ENCODE data around the gene CSRNP3.

The CSRNP3 gene, protein sequence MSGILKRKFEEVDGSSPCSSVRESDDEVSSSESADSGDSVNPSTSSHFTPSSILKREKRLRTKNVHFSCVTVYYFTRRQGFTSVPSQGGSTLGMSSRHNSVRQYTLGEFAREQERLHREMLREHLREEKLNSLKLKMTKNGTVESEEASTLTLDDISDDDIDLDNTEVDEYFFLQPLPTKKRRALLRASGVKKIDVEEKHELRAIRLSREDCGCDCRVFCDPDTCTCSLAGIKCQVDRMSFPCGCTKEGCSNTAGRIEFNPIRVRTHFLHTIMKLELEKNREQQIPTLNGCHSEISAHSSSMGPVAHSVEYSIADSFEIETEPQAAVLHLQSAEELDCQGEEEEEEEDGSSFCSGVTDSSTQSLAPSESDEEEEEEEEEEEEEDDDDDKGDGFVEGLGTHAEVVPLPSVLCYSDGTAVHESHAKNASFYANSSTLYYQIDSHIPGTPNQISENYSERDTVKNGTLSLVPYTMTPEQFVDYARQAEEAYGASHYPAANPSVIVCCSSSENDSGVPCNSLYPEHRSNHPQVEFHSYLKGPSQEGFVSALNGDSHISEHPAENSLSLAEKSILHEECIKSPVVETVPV

DNA sequence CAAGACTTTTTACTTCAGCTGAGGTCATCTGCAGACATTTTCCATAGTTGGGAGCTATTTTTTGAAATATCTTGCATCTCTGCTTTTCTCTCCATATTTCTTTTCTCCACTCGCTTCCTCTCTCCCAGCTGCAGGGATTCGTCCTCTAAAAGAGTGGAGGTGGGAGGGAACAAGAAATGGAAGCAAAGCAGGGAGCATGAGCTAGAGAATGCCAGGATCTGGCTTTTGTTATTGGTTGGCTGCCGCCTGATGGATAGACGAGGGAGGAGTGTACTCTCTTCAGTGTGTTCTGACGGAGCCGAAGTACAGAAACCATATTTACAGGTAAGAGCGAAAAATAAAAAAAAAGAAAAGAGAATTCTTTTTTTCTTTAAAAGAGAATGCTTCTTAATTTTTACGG lies at the start of gene CSRNP3:
Gene CSRNP3 (plus strand): TSS at position 282 of the 400 bp plus-strand sequence. CDS start 125,368 bp downstream, outside the sequence.
- Histone ChIP-seq H3K36me3 (ENCODE audit: insufficient read depth, low read length) (no peaks in the 10 kb centered on the region), H3K4me2 (ENCODE audit: low read depth, low read length, poor library complexity, severe bottlenecking) (peak within 1 kb of the TSS; percentile 54), H3K4me1 (ENCODE audit: insufficient read depth, low read length, poor library complexity, severe bottlenecking) (peaks cover 49% of the 10 kb centered on the region), H3K79me2 (ENCODE audit: insufficient read depth, low read length) (no peaks in the 10 kb centered on the region), H3K9me2 (replicated peaks; ENCODE audit: low read depth, low read length) (no peaks in the 10 kb centered on the region), H3K9ac (ENCODE audit: low read depth, low read length, poor library complexity, severe bottlenecking) (no peak within 1 kb of the TSS), H3K27me3 (ENCODE audit: insufficient read depth, low read length, poor library complexity, severe bottlenecking) (no peaks in the 10 kb centered on the region), H3K9me3 (ENCODE audit: insufficient read depth, low read depth, low read length) (no peaks in the 10 kb centered on the region), H2AFZ (ENCODE audit: low read length) (no peak within 1 kb of the TSS), H3K4me3 (ENCODE audit: low read length, poor library complexity, severe bottlenecking) (no peak within 1 kb of the TSS), H4K20me1 (ENCODE audit: insufficient read depth, low read length, poor library complexity, severe bottlenecking) (no peaks in the 10 kb centered on the region), H3F3A (ENCODE audit: low read depth) (peaks cover 4% of the 10 kb centered on the region; the same call in 1 of the 2 replicates)
- no peak for TF ChIP-seq EZH2phosphoT487 (IDR thresholded peaks at IDR 0.05; ENCODE audit: borderline replicate concordance)
- TF ChIP-seq, protein P1, sequence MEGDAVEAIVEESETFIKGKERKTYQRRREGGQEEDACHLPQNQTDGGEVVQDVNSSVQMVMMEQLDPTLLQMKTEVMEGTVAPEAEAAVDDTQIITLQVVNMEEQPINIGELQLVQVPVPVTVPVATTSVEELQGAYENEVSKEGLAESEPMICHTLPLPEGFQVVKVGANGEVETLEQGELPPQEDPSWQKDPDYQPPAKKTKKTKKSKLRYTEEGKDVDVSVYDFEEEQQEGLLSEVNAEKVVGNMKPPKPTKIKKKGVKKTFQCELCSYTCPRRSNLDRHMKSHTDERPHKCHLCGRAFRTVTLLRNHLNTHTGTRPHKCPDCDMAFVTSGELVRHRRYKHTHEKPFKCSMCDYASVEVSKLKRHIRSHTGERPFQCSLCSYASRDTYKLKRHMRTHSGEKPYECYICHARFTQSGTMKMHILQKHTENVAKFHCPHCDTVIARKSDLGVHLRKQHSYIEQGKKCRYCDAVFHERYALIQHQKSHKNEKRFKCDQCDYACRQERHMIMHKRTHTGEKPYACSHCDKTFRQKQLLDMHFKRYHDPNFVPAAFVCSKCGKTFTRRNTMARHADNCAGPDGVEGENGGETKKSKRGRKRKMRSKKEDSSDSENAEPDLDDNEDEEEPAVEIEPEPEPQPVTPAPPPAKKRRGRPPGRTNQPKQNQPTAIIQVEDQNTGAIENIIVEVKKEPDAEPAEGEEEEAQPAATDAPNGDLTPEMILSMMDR (conservative IDR thresholded peaks at IDR 0.05; ENCODE audit: low read length) = no peak

DNA sequence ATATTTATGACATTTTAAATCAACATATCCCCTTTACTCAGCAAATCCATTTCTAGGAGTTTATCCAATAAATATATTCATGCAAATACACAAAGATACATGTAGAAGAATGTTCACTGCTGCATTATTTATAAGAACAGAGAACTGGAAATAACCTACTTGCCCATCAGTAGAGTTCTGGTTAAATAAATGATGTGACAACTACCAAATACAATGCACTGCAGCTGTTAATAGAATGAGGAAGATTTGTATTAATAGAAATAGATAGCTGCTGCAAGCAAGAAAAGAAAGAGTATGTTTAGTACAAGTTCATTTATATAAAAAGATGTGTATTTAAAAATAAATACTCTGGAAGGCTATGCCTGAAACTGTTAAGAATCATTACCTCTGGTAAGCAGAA lies 49.3 kb upstream of the CSRNP3 start:
- H3K79me2 ChIP-seq (ENCODE audit: insufficient read depth, low read length) = no peaks in the 10 kb centered on the region
- H4K20me1 ChIP-seq (ENCODE audit: insufficient read depth, low read length, poor library complexity, severe bottlenecking) = no peaks in the 10 kb centered on the region
- no peak overlapping the region for H2AFZ ChIP-seq (ENCODE audit: low read length)
- no peak overlapping the region for H3K4me2 ChIP-seq (ENCODE audit: low read depth, low read length, poor library complexity, severe bottlenecking)
- no peaks in the 10 kb centered on the region for H3F3A ChIP-seq (ENCODE audit: low read depth)
- no peaks in the 10 kb centered on the region for H3K4me1 ChIP-seq (ENCODE audit: insufficient read depth, low read length, poor library complexity, severe bottlenecking)
- no peaks in the 10 kb centered on the region for H3K27me3 ChIP-seq (ENCODE audit: insufficient read depth, low read length, poor library complexity, severe bottlenecking)
- no peak overlapping the region for H3K4me3 ChIP-seq (ENCODE audit: low read length, poor library complexity, severe bottlenecking)
- peaks cover 17% of the 10 kb centered on the region; the same call in 1 of the 2 replicates for H3K9me3 ChIP-seq (ENCODE audit: insufficient read depth, low read depth, low read length)
- no peak overlapping the region for H3K9ac ChIP-seq (ENCODE audit: low read depth, low read length, poor library complexity, severe bottlenecking)
- no peaks in the 10 kb centered on the region for H3K36me3 ChIP-seq (ENCODE audit: insufficient read depth, low read length)
- TF ChIP-seq, protein P1 (conservative IDR thresholded peaks at IDR 0.05; ENCODE audit: low read length) = no peak
- no peak for TF ChIP-seq EZH2phosphoT487 (IDR thresholded peaks at IDR 0.05; ENCODE audit: borderline replicate concordance)
- H3K9me2 ChIP-seq (replicated peaks; ENCODE audit: low read depth, low read length) = no peaks in the 10 kb centered on the region

DNA sequence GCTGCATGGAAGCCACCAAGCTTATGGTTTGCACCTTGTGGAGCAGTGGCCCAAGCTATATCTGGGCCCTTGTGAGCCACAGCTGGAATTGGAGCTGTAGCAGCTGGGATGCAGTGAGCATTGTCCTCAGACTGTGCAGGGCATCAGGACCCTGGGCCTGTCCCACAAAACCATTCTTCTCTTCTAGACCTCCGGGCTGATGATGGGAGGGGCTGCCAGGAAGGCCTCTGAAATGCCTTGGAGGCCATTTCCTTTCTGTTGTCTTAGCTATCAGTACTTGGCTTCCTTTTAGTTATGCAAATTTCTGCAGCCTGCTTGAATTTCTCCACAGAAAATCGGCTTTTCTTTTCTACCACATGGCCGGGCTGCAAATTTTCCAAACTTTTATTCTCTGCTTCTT lies 46.4 kb upstream of the CSRNP3 start:
- Histone ChIP-seq H3K9me2 (replicated peaks; ENCODE audit: low read depth, low read length) (no peaks in the 10 kb centered on the region), H2AFZ (ENCODE audit: low read length) (no peak overlapping the region), H3F3A (ENCODE audit: low read depth) (no peaks in the 10 kb centered on the region), H3K9ac (ENCODE audit: low read depth, low read length, poor library complexity, severe bottlenecking) (no peak overlapping the region), H3K4me3 (ENCODE audit: low read length, poor library complexity, severe bottlenecking) (no peak overlapping the region), H3K36me3 (ENCODE audit: insufficient read depth, low read length) (no peaks in the 10 kb centered on the region), H3K9me3 (ENCODE audit: insufficient read depth, low read depth, low read length) (peaks cover 13% of the 10 kb centered on the region; the same call in 1 of the 2 replicates), H3K4me2 (ENCODE audit: low read depth, low read length, poor library complexity, severe bottlenecking) (no peak overlapping the region), H4K20me1 (ENCODE audit: insufficient read depth, low read length, poor library complexity, severe bottlenecking) (no peaks in the 10 kb centered on the region), H3K4me1 (ENCODE audit: insufficient read depth, low read length, poor library complexity, severe bottlenecking) (no peaks in the 10 kb centered on the region), H3K27me3 (ENCODE audit: insufficient read depth, low read length, poor library complexity, severe bottlenecking) (no peaks in the 10 kb centered on the region), H3K79me2 (ENCODE audit: insufficient read depth, low read length) (no peaks in the 10 kb centered on the region)
- TF ChIP-seq EZH2phosphoT487 (IDR thresholded peaks at IDR 0.05; ENCODE audit: borderline replicate concordance) = no peak
- TF ChIP-seq, protein P1 (conservative IDR thresholded peaks at IDR 0.05; ENCODE audit: low read length) = no peak

All from Loucy (cell line).